UCSD-AML1 (cell line): ENCODE measurements around the gene NR2F2.
"Not testable (repeated sequence)": the region's sequence is repeated elsewhere in the genome, so short reads cannot be mapped to it uniquely, and the experiment has no call there.

Experiments
- DNase-seq: peaks from one replicate; lab custom pipeline; 2025; ENCODE audit not compliant: unreplicated experiment; lab: John Stamatoyannopoulos, UW

Gene NR2F2

GRCh38 chr15:96365781-96366525 lies 35.5 kb downstream of the NR2F2 start:
- DNase-seq = no peak

GRCh38 chr15:96366526-96366877 lies 36.0 kb downstream of the NR2F2 start:
- DNase-seq = no peak

GRCh38 chr15:96367311-96368200 lies 37.1 kb downstream of the NR2F2 start:
- no peak for DNase-seq

- DNase-seq = no peak
Measured at GRCh38 chr15:96369351-96369750, 38.9 kb downstream of the NR2F2 start.

GRCh38 chr15:96369825-96370621 lies 39.5 kb downstream of the NR2F2 start:
- DNase-seq = no peak

GRCh38 chr15:96372554-96372953 lies 42.1 kb downstream of the NR2F2 start:
- no peak for DNase-seq

GRCh38 chr15:96374499-96374898 lies 44.0 kb downstream of the NR2F2 start:
- no peak for DNase-seq

- not testable (repeated sequence) for DNase-seq
Measured at GRCh38 chr15:96379592-96379991, 49.1 kb downstream of the NR2F2 start.

- no peak for DNase-seq
Measured at GRCh38 chr15:96381463-96381862, 51.0 kb downstream of the NR2F2 start.

- no peak for DNase-seq
Measured at GRCh38 chr15:96385195-96385594, 54.7 kb downstream of the NR2F2 start.

GRCh38 chr15:96388673-96389072 lies 58.2 kb downstream of the NR2F2 start:
- no peak for DNase-seq
